Fibroblast of pulmonary artery (primary cell): ENCODE results near the gene RRP1.

ENCODE experiments used
- DNase-seq: peaks from one replicate; pipeline ENCODE4 v3.0.0-alpha.2; 2010; ENCODE audit warnings: low read depth
- H3K4me3 ChIP-seq: replicated peaks from 2 replicates; pipeline ENCODE4 v1.5.1; 2011; ENCODE audit warnings: low read depth, mild to moderate bottlenecking, control low read depth, low read length, moderate library complexity
- CTCF ChIP-seq: IDR thresholded peaks from 2 replicates; pipeline ENCODE4 v1.5.1; 2011; ENCODE audit warnings: mild to moderate bottlenecking, control low read depth, low read length, inconsistent platforms; ENCODE audit errors: missing control alignments

The RRP1 gene

GRCh38 chr21:43777953-43778352, 11.4 kb upstream of the RRP1 start:
- no peak overlapping the region for H3K4me3 ChIP-seq
- TF ChIP-seq CTCF: no peak
- DNase-seq: no peak

GRCh38 chr21:43778469-43779335, 10.7 kb upstream of the RRP1 start:
- no peak for TF ChIP-seq CTCF
- no peak for DNase-seq
- no peak overlapping the region for H3K4me3 ChIP-seq

- no peak for TF ChIP-seq CTCF
- DNase-seq: no peak
- no peak overlapping the region for H3K4me3 ChIP-seq
These were observed 9.7 kb upstream of the RRP1 start for GRCh38 chr21:43779660-43780059.

- DNase-seq: no peak
- no peak for TF ChIP-seq CTCF
- no peak overlapping the region for H3K4me3 ChIP-seq
These were observed 7.5 kb upstream of the RRP1 start for GRCh38 chr21:43781846-43782245.

- no peak overlapping the region for H3K4me3 ChIP-seq
- DNase-seq: no peak
- no peak for TF ChIP-seq CTCF
These were observed 6.8 kb upstream of the RRP1 start for GRCh38 chr21:43782431-43783097.

- no peak for TF ChIP-seq CTCF
- DNase-seq: no peak
These were observed 6.2 kb upstream of the RRP1 start for GRCh38 chr21:43783098-43783700.

More at GRCh38 chr21:43783098-43783700, 6.2 kb upstream of the RRP1 start:
- no peak overlapping the region for H3K4me3 ChIP-seq
